Body of pancreas (tissue), 4 donors: ENCODE results near the gene SLC34A1. TPM values are rescaled to one million over a fixed set of nuclear protein-coding genes. Genes with fewer than 3 reads are reported as not detected.

ENCODE experiments used
- ATAC-seq: fragments of 150-250 bp; one replicate; pipeline ENCODE4 v1.9.1; 2016
- DNase-seq, 4 donors: peaks; one replicate each; pipeline ENCODE4 v3.0.0-alpha.2; 2019
- H3K27ac ChIP-seq, 4 donors: fragments of 200-600 bp; sonication (generic); 1 replicate in 3 of 4; 2 replicates in 1 of 4; pipeline versions ENCODE4 v1.5.1 to v1.6.1; 2016 to 2019; ENCODE audit warnings: mild to moderate bottlenecking in 1 of 4, mixed read lengths in 1 of 4, moderate library complexity in 1 of 4
- H3K27me3 ChIP-seq, 2 donors: fragments of 200-600 bp; sonication (generic); one replicate each; pipeline ENCODE4 v1.6.0; 2016; ENCODE audit warnings: mild to moderate bottlenecking in 1 of 2
- H3K36me3 ChIP-seq, 2 donors: fragments of 200-600 bp; sonication (generic); replicated peaks in 1 of 2; 2 replicates each; pipeline ENCODE4 v1.5.1; 2016; ENCODE audit warnings: low read depth in 2 of 2; ENCODE audit not compliant: insufficient read depth in 1 of 2
- H3K4me1 ChIP-seq: fragments of 200-600 bp; sonication (generic); one replicate; pipeline ENCODE4 v1.6.0; 2016
- H3K4me3 ChIP-seq, 2 donors: fragments of 200-600 bp; sonication (generic); 1 replicate in 1 of 2; 2 replicates in 1 of 2; pipeline ENCODE4 v1.5.1; 2016 to 2019
- H3K9me3 ChIP-seq, 3 donors: fragments of 200-600 bp; sonication (generic); 1 replicate in 2 of 3; 2 replicates in 1 of 3; pipeline ENCODE4 v1.5.1; 2016
- CTCF ChIP-seq, 7 experiments: fragments of 450-650 bp in 4 of 7; fragments of 200-600 bp in 3 of 7; sonication (generic) in 3 of 7; IDR thresholded peaks; one replicate each; pipeline ENCODE4 v1.5.1; 2016 to 2019; ENCODE audit warnings: antibody characterized with exemption in 7 of 7
- POLR2A ChIP-seq, 3 donors: fragments of 450-650 bp; IDR thresholded peaks; one replicate each; pipeline ENCODE4 v1.6.1; 2016; ENCODE audit warnings: antibody characterized with exemption in 3 of 3, mild to moderate bottlenecking in 2 of 3
- WGBS, 2 donors: methylation state at CpG; one replicate each; pipeline ENCODE4 v1.1.5; 2017; 5-methylcytosine and 5-hydroxymethylcytosine counted together
- intact Hi-C: fragments of 100-400 bp; cut with DNase I; formaldehyde crosslinking; loops from one replicate; pipeline ENCODE4 v1.15.1; 2023
- total RNA-seq, 2 donors: library from RNA; depleted of rRNA; stranded (reverse); fragments of >200 nt; gene quantifications; one replicate each; pipeline ENCODE4 v1.1.0, GENCODE V29; 2016

SLC34A1 gene
- total RNA-seq, 2 donors from 2014 or later = not detected

- WGBS, 2 donors = 87 to 89% methylated on average over 10 to 11 of the region's 11 CpGs
- ATAC-seq (no peak), DNase-seq (no peak)
- Histone ChIP-seq H3K9me3 (no peaks in the 10 kb centered on the region), H3K4me1 (peaks cover 59% of the 10 kb centered on the region), H3K27me3 (no peaks in the 10 kb centered on the region), H3K27ac (no peak overlapping the region), H3K36me3 (no peaks in the 10 kb centered on the region), H3K4me3 (no peak overlapping the region)
- intact Hi-C loops = no loop called here
- TF ChIP-seq CTCF (IDR thresholded peaks at IDR 0.05) = no peak
- TF ChIP-seq POLR2A (IDR thresholded peaks at IDR 0.05) = no peak
These were observed 19.9 kb upstream of the SLC34A1 start for GRCh38 chr5:177364159-177364962.

GRCh38 chr5:177365845-177366527 is 18.2 kb upstream of the SLC34A1 start:
- H3K27me3 ChIP-seq = no peaks in the 10 kb centered on the region
- no peak for DNase-seq

GRCh38 chr5:177366528-177367322 is 17.5 kb upstream of the SLC34A1 start:
- H3K27me3 ChIP-seq = no peaks in the 10 kb centered on the region
- no peaks in the 10 kb centered on the region for H3K36me3 ChIP-seq
- ATAC-seq (peak; percentile 77), DNase-seq (peak; percentile 95 to 97 (median 96))
- intact Hi-C loops = no loop called here
- TF ChIP-seq POLR2A (IDR thresholded peaks at IDR 0.05) = peak; percentile 31 to 77 (median 76)
- peak in 2 of 7 experiments; percentile 1 to 3 for TF ChIP-seq CTCF (IDR thresholded peaks at IDR 0.05)
- 5 to 15% methylated on average over 30 to 36 of the region's 36 CpGs for WGBS, 2 donors
- no peaks in the 10 kb centered on the region for H3K9me3 ChIP-seq
- H3K4me3 ChIP-seq = no peak overlapping the region
- H3K4me1 ChIP-seq = peaks cover 78% of the 10 kb centered on the region
- H3K27ac ChIP-seq = peak overlapping the region; percentile 94 to 97 (median 96)

More at GRCh38 chr5:177365845-177366527, 18.2 kb upstream of the SLC34A1 start:
- H3K9me3 ChIP-seq = no peaks in the 10 kb centered on the region
- H3K4me3 ChIP-seq = no peak overlapping the region
- peaks cover 71% of the 10 kb centered on the region for H3K4me1 ChIP-seq
- no peak for TF ChIP-seq CTCF (IDR thresholded peaks at IDR 0.05)
- no peak for TF ChIP-seq POLR2A (IDR thresholded peaks at IDR 0.05)
- H3K36me3 ChIP-seq = no peaks in the 10 kb centered on the region
- WGBS, 2 donors = 72 to 77% methylated on average over 14 of the region's 14 CpGs
- intact Hi-C loops = no loop called here
- H3K27ac ChIP-seq = peak overlapping the region; percentile 94 to 97 (median 96)
- no peak for ATAC-seq

- no peak for ATAC-seq
- H3K4me1 ChIP-seq = peaks cover 80% of the 10 kb centered on the region
- 12 to 25% methylated on average over 5 to 45 of the region's 46 CpGs for WGBS, 2 donors
These were observed 16.8 kb upstream of the SLC34A1 start for GRCh38 chr5:177367323-177367848.

More at GRCh38 chr5:177367323-177367848, 16.8 kb upstream of the SLC34A1 start:
- Histone ChIP-seq H3K27me3 (no peaks in the 10 kb centered on the region), H3K4me3 (no peak overlapping the region), H3K9me3 (no peaks in the 10 kb centered on the region), H3K27ac (peak overlapping the region; percentile 94 to 97 (median 96)), H3K36me3 (no peaks in the 10 kb centered on the region)
- DNase-seq = no peak
- intact Hi-C loops = no loop called here
- TF ChIP-seq POLR2A (IDR thresholded peaks at IDR 0.05) (peak in 1 of 3 donors; percentile 6), CTCF (IDR thresholded peaks at IDR 0.05) (no peak)
